T-cell (primary cell): ENCODE data around the gene GRAMD1A. TPM values are rescaled to one million over a fixed set of nuclear protein-coding genes. Genes with fewer than 3 reads are reported as not detected.

ENCODE experiments used
- ATAC-seq, 4 experiments: fragments of 200-7000 bp in 3 of 4; fragments of 150-1000 bp in 1 of 4; cut with Tn5 transposase; replicated peaks in 1 of 4; 1 replicate in 3 of 4; 2 replicates in 1 of 4; pipeline ENCODE4 v1.10.0; 2021; ENCODE audit warnings: moderate library complexity in 3 of 4, mild to moderate bottlenecking in 2 of 4, moderate number of reproducible peaks in 1 of 4
- CTCF ChIA-PET, 2 donors: fragments of 300-600 bp; sonication (Branson Sonifier 250); formaldehyde crosslinking; loops; one replicate each; lab custom pipeline; 2022; ENCODE audit warnings: antibody characterized with exemption in 2 of 2; lab: Charles Lee
- POLR2A ChIA-PET, 2 donors: fragments of 300-600 bp; sonication (Branson Sonifier 250); formaldehyde crosslinking; loops; one replicate each; lab custom pipeline; 2022; ENCODE audit warnings: antibody characterized with exemption in 2 of 2; lab: Charles Lee
- DNase-seq, 35 experiments: peaks; one replicate each; pipeline versions ENCODE4 v3.0.0 to v3.0.0-alpha.2; 2013 to 2023
- H3K27ac ChIP-seq: one replicate; pipeline ENCODE4 v1.5.1; 2013; ENCODE audit warnings: low read length
- H3K27me3 ChIP-seq, 2 experiments: replicated peaks in 1 of 2; 1 replicate in 1 of 2; 2 replicates in 1 of 2; pipeline versions ENCODE4 v1.6.1 to v1.7.0; 2013; ENCODE audit warnings: low read length in 1 of 2, mixed read lengths in 1 of 2; ENCODE audit not compliant: control insufficient read depth in 2 of 2, insufficient read depth in 2 of 2; ENCODE audit errors: extremely low read depth in 1 of 2
- H3K36me3 ChIP-seq, 2 donors: 1 replicate in 1 of 2; 2 replicates in 1 of 2; pipeline versions ENCODE4 v1.6.1 to v1.7.0; 2013; ENCODE audit warnings: low read length in 1 of 2; ENCODE audit not compliant: control insufficient read depth in 2 of 2, insufficient read depth in 1 of 2; ENCODE audit errors: extremely low read depth in 1 of 2
- H3K4me1 ChIP-seq, 2 experiments: 1 replicate in 1 of 2; 2 replicates in 1 of 2; pipeline versions ENCODE4 v1.6.1 to v1.7.0; 2013; ENCODE audit warnings: low read length in 2 of 2, mixed read lengths in 1 of 2; ENCODE audit not compliant: insufficient read depth in 2 of 2, control insufficient read depth in 1 of 2; ENCODE audit errors: extremely low read depth in 1 of 2
- H3K4me3 ChIP-seq, 2 donors: 1 replicate in 1 of 2; 2 replicates in 1 of 2; pipeline versions ENCODE4 v1.5.1 to v1.7.0; 2013; ENCODE audit warnings: mild to moderate bottlenecking in 2 of 2, low read length in 1 of 2, moderate library complexity in 1 of 2; ENCODE audit not compliant: control insufficient read depth in 1 of 2; ENCODE audit errors: extremely low read depth in 1 of 2
- H3K9me3 ChIP-seq: 2 replicates; pipeline ENCODE4 v1.7.0; 2013
- H3K27ac Mint-ChIP-seq, 2 donors: one replicate each; pipeline ENCODE4 v1.8.0; 2020 to 2021; ENCODE audit warnings: mild to moderate bottlenecking in 2 of 2, mixed read lengths in 2 of 2
- H3K27me3 Mint-ChIP-seq, 2 donors: one replicate each; pipeline ENCODE4 v1.8.0; 2021 to 2022; ENCODE audit warnings: mixed read lengths in 2 of 2
- H3K36me3 Mint-ChIP-seq: one replicate; pipeline ENCODE4 v1.8.0; 2021; ENCODE audit warnings: mixed read lengths
- H3K4me1 Mint-ChIP-seq, 3 donors: one replicate each; pipeline ENCODE4 v1.8.0; 2020 to 2022; ENCODE audit warnings: mixed read lengths in 3 of 3, mild to moderate bottlenecking in 1 of 3
- H3K4me3 Mint-ChIP-seq, 3 donors: one replicate each; pipeline ENCODE4 v1.8.0; 2020 to 2022; ENCODE audit warnings: mild to moderate bottlenecking in 3 of 3, mixed read lengths in 3 of 3, moderate library complexity in 3 of 3
- H3K9me3 Mint-ChIP-seq, 3 donors: one replicate each; pipeline ENCODE4 v1.8.0; 2020 to 2022; ENCODE audit warnings: mixed read lengths in 3 of 3
- WGBS: methylation state at CpG from one replicate; pipeline ENCODE4 v1.1.5; 2013; ENCODE audit warnings: missing lambda C conversion rate; ENCODE audit not compliant: insufficient coverage; 5-methylcytosine and 5-hydroxymethylcytosine counted together
- total RNA-seq, 35 experiments: library from RNA in 6 of 35; stranded (reverse) in 6 of 35; fragments of 120-200 nt in 1 of 35; gene quantifications; one replicate each; pipeline versions ENCODE4 v1.2.1 to v1.2.4 and lab custom pipeline; 2013 to 2026

Gene GRAMD1A
- total RNA-seq, 5 donors from 2014 or later (not counting 1 experiment from before 2014, with no cell fraction given), result 189 to 318 (median 227) TPM

- peak overlapping the region; percentile 72 for H3K27ac ChIP-seq
- ATAC-seq, result no peak
- DNase-seq, result no peak
- H3K9me3 Mint-ChIP-seq, result peaks cover 24 to 62% (median 42%) of the 10 kb centered on the region in 3 donors
- H3K27me3 ChIP-seq, result no peaks in the 10 kb centered on the region
- no peaks in the 10 kb centered on the region for H3K27me3 Mint-ChIP-seq
- H3K36me3 ChIP-seq, result peaks cover 33 to 41% of the 10 kb centered on the region in 2 donors
- ChIA-PET CTCF (interaction anchor here in 1 of 2 donors (0.6 kb wide), 1 partner anchor 1219 kb away, joined by 3 read pairs; no protein-coding TSS in a partner anchor), POLR2A (no interaction called here)
- peak overlapping the region; percentile 93 to 97 (median 95) for H3K4me3 Mint-ChIP-seq
- peaks cover 73% of the 10 kb centered on the region for H3K36me3 Mint-ChIP-seq
- WGBS, result 98% methylated on average over 10 of the region's 12 CpGs
- H3K9me3 ChIP-seq, result peaks cover 21% of the 10 kb centered on the region
- H3K27ac Mint-ChIP-seq, result peak overlapping the region; percentile 95
- H3K4me1 ChIP-seq, result peaks cover 3 to 31% of the 10 kb centered on the region in 2 experiments
- H3K4me3 ChIP-seq, result peak overlapping the region in 1 of 2 donors; percentile 40
- peaks cover 24 to 34% (median 26%) of the 10 kb centered on the region in 3 donors for H3K4me1 Mint-ChIP-seq
Measured at GRCh38 chr19:34960940-34961679, 39.0 kb upstream of the GRAMD1A start.

DNA sequence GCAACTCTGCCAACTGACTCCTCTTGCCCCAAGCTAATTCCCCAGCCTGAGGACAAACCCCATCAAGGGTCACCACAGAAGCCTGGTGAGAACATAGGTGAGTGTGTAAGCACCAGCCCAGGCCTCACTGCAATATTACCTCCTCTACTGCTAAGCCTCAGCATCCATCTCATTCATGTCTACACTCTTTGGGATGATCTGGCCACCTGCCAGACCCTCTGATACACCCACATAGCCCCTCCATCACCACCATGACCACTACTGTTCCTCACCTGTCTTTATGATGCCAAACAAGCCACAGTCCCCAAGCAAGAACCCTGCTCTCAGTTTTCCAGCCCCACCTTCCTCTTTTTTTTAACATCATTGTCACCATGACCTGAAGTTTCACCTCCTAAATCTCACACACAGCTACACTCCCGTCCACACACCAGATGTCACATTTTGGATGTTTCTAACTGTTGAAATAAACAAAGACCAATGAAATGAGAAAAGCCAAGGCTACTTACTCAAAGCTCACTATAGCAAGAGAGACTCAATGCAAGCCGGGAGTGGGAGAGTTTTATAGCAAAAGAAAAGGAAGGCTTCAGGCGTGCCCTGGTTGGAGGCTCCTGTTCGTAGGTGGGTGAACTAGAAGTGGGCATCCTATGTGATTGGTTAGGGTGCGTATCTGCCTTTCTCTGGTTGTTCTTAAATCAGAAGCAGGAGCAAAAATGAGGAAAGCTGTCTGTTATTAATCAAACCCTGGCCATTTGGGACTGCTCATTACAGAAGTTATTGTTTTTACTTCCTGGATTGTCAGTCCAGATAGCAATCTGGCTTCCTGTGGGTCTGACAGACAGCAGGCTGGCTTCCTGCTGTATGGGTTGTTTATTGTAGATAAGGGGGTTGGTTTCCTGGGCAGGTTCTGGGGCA lies 38.1 kb upstream of the GRAMD1A start:
- Mint-ChIP-seq H3K9me3 (peaks cover 20 to 55% (median 36%) of the 10 kb centered on the region in 3 donors), H3K27ac (peak overlapping the region; percentile 95), H3K4me3 (peak overlapping the region; percentile 93 to 97 (median 95)), H3K36me3 (peaks cover 63% of the 10 kb centered on the region), H3K27me3 (no peaks in the 10 kb centered on the region), H3K4me1 (peaks cover 24 to 34% (median 26%) of the 10 kb centered on the region in 3 donors)
- peaks cover 33 to 41% of the 10 kb centered on the region in 2 donors for H3K36me3 ChIP-seq
- H3K9me3 ChIP-seq, result peaks cover 20% of the 10 kb centered on the region
- WGBS, result 89% methylated on average over 3 of the region's 5 CpGs
- peaks cover 3 to 31% of the 10 kb centered on the region in 2 experiments for H3K4me1 ChIP-seq
- H3K4me3 ChIP-seq, result peak overlapping the region; percentile 62 to 78
- ChIA-PET CTCF (interaction anchor here (0.6 to 1.6 kb wide), 2 partner anchors 52 to 1218 kb away, joined by 3 to 4 read pairs; no protein-coding TSS in a partner anchor), POLR2A (interaction anchor here in 1 of 2 donors (0.6 kb wide), 1 partner anchor 37 kb away, joined by 3 read pairs; no protein-coding TSS in a partner anchor)
- peak overlapping the region; percentile 72 for H3K27ac ChIP-seq
- peak in 11 of 35 experiments; percentile 6 to 49 (median 21) for DNase-seq
- H3K27me3 ChIP-seq, result no peaks in the 10 kb centered on the region
- peak; percentile 25 to 68 (median 61) for ATAC-seq

DNA sequence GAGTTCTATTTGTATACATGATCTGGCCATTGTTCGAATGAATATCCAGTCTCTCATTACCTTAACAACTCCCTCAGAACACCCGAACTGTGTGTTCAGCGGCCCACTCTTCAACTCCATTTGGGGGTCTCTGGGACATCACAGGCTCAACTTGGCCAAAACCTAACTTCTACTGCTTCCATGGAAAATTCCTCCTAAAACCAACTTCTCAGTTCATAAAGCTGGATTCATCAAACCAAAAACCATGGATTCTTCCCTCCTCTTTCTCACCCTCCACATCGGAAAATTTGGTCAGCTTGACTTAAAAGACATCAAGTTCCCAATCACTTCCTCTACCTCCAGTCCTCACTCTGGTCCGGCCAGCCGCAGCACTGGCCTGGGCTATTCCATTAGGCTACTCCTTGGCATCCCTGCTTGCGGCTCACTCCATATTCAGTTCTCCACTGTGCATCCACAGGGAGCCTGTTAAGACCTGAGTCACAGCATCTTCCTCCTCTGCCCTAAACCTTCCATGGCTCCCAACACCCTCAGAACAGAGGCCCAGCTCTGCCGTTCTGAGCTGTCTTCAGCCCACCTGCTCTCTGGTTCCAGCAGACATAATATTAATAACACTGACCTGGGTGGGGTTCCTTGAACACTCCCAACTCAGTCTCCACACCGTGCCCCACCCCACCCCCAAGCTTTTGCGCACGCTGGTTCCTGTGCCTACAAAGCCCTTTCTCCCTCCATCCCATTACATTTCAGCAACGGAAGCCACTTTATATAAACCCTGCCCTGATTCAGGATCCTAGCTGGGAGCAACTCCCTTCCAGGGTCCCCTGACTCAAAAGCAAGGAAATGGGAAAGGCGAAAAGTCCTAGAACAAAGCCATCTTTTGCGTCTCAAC lies 37.2 kb upstream of the GRAMD1A start:
- Histone ChIP-seq H3K9me3 (peaks cover 14% of the 10 kb centered on the region), H3K4me1 (peaks cover 3 to 31% of the 10 kb centered on the region in 2 experiments), H3K36me3 (peaks cover 28 to 35% of the 10 kb centered on the region in 2 donors), H3K27me3 (no peaks in the 10 kb centered on the region), H3K27ac (peak overlapping the region; percentile 72), H3K4me3 (peak overlapping the region; percentile 62 to 78)
- H3K36me3 Mint-ChIP-seq, result peaks cover 60% of the 10 kb centered on the region
- H3K4me3 Mint-ChIP-seq, result peak overlapping the region; percentile 93 to 97 (median 95)
- peaks cover 20 to 57% (median 36%) of the 10 kb centered on the region in 3 donors for H3K9me3 Mint-ChIP-seq
- DNase-seq (no peak), ATAC-seq (peak; percentile 4 to 16 (median 12))
- WGBS, result 33% methylated on average over 10 of the region's 14 CpGs
- peak overlapping the region; percentile 95 for H3K27ac Mint-ChIP-seq
- ChIA-PET CTCF (interaction anchor here in 1 of 2 donors (1.6 kb wide), 1 partner anchor 52 kb away, joined by 4 read pairs; no protein-coding TSS in a partner anchor), POLR2A (interaction anchor here in 1 of 2 donors (0.6 kb wide), 1 partner anchor 36 kb away, joined by 3 read pairs; no protein-coding TSS in a partner anchor)
- no peaks in the 10 kb centered on the region for H3K27me3 Mint-ChIP-seq
- H3K4me1 Mint-ChIP-seq, result peaks cover 24 to 34% (median 26%) of the 10 kb centered on the region in 3 donors

GRCh38 chr19:34963573-34964406 lies 36.3 kb upstream of the GRAMD1A start, which contains the start of gene ZNF792:
Gene ZNF792 (minus strand): TSS chr19:34964229. CDS start chr19:34963662, 567 bp downstream.
- H3K27me3 ChIP-seq, result no peaks in the 10 kb centered on the region
- H3K4me3 Mint-ChIP-seq, result peak within 1 kb of the TSS; percentile 93 to 97 (median 95)
- peaks cover 55% of the 10 kb centered on the region for H3K36me3 Mint-ChIP-seq
- no peaks in the 10 kb centered on the region for H3K27me3 Mint-ChIP-seq
- peaks cover 20 to 55% (median 40%) of the 10 kb centered on the region in 3 donors for H3K9me3 Mint-ChIP-seq
- WGBS, result under 1% methylated on average over 78 of the region's 78 CpGs
- ChIA-PET POLR2A (no interaction called here), CTCF (interaction anchor here in 1 of 2 donors (1.6 kb wide), 1 partner anchor 51 kb away, joined by 4 read pairs; no protein-coding TSS in a partner anchor)
- peak within 1 kb of the TSS; percentile 95 for H3K27ac Mint-ChIP-seq
- DNase-seq (peak in 29 of 35 experiments; percentile 6 to 57 (median 26)), ATAC-seq (peak; percentile 64 to 73 (median 70))
- H3K4me1 Mint-ChIP-seq, result peaks cover 24 to 34% (median 26%) of the 10 kb centered on the region in 3 donors
- peaks cover 6% of the 10 kb centered on the region for H3K9me3 ChIP-seq
- H3K4me1 ChIP-seq, result peaks cover 3 to 31% of the 10 kb centered on the region in 2 experiments
- H3K4me3 ChIP-seq, result peak within 1 kb of the TSS; percentile 62 to 78
- peak within 1 kb of the TSS; percentile 72 for H3K27ac ChIP-seq
- H3K36me3 ChIP-seq, result peaks cover 19 to 26% of the 10 kb centered on the region in 2 donors

DNA sequence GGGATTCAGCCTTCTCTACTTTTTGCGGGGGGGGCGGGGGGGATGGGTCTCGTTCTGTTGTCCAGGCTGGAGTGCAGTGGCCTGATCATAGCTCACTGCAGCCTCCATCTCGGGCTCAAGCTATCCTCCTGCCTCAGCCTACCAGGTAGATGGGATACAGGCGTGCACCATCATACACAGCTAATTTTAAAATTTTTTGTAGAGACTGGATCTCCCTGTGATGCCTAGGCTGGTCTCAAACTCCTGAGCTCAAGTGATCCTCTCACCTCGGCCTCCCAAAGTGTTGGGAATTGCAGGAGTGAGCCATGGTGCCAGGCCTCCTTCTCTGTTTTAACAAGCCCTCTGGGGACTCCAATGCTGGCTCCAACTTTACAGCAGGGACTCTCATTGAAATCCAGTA lies 35.5 kb upstream of the GRAMD1A start:
- Histone ChIP-seq H3K36me3 (peaks cover 11 to 18% of the 10 kb centered on the region in 2 donors), H3K27me3 (no peaks in the 10 kb centered on the region), H3K4me3 (peak overlapping the region in 1 of 2 donors; percentile 62), H3K4me1 (peaks cover 3 to 31% of the 10 kb centered on the region in 2 experiments), H3K9me3 (peaks cover 3% of the 10 kb centered on the region), H3K27ac (no peak overlapping the region)
- DNase-seq, result no peak
- Mint-ChIP-seq H3K27ac (peak overlapping the region; percentile 72 to 74), H3K27me3 (no peaks in the 10 kb centered on the region), H3K4me3 (peak overlapping the region; percentile 78 to 95 (median 93)), H3K36me3 (peaks cover 47% of the 10 kb centered on the region), H3K4me1 (peaks cover 24 to 34% (median 26%) of the 10 kb centered on the region in 3 donors), H3K9me3 (peaks cover 19 to 48% (median 36%) of the 10 kb centered on the region in 3 donors)
- no peak for ATAC-seq
- POLR2A ChIA-PET, result no interaction called here
- CTCF ChIA-PET, result no interaction called here
- no CpG with 5 or more reads among the region's 6 CpGs for WGBS
